KBM-7 (cell line): ENCODE results near the gene GSTA1.
"Not testable (repeated sequence)": the region's sequence is repeated elsewhere in the genome, so short reads cannot be mapped to it uniquely, and the experiment has no call there.

Source experiments
- DNase-seq: peaks from one replicate; pipeline ENCODE4 v3.0.0-alpha.2; 2015
- in situ Hi-C: fragments of 300-500 bp; cut with MboI; formaldehyde crosslinking; loops from 2 replicates; pipeline ENCODE4 v1.14.3; 2020; ENCODE audit warnings: low sequenced_read_pairs, low pct_unique_long_range_greater_than_20kb, mixed read lengths

Gene GSTA1

DNA sequence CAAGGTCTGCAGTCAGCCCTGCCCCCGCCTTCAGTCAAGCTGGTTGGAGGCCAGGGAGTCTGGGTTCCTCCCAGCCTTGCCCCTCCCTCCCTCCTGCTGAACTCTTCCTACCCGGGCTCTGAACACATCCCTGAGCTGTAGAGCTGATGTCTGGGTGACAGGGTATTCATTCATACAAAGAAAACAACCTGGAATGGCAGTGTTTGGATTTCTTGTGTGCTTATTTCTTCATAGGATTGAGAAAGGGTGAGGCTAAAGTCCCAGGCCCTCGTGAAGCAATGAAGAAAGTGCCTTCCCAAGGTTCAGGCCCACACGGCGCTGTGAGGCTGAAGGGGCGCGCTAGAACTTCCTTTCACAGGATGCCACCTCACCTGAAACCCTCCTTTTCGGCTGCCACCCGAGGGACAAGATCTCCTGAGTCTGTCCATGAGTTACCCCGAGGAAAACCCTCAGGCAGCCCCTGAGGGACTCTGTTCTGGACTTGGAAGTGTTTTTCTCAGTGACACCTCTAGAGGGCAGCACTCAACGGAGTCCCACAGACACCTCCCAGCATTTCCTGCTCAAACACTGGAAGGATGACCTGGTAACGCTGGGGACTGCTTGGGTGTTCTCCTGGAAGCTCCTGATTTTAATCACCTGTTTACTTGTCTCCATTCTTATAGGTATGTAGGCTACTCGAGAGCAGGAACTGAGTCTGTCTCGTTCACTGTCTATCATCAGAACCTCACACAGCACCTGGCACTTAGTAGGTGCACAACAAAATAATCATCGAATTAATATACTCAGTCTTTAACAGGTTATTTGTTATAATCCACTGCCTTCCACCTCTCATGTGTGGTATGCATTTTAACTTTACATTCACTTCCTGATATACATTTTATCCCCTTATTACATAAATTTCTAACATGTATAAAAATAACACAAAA is 11.8 kb upstream of the GSTA1 start:
- in situ Hi-C loops, result no loop called here
- DNase-seq, result peak; percentile 55

DNA sequence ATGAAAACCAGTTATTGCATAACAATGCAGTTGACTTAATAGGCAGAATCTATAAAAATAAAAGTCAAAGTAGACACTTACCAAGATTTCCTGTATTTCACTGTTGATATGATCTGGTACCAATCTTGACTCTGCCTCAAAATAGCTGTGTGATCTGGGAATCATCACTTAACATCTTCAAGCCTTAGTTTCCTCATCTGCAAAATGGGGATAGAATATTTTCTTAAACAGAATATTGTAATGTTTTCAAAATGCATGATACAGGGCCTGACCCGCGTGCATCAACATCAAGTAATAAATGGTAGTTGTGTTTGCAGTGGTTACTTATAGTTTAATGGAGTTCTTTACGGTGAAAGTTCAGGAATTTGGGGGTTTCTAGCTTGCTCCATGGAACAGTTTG is 10.9 kb upstream of the GSTA1 start:
- in situ Hi-C loops, DNase-seq: not testable (repeated sequence)

DNA sequence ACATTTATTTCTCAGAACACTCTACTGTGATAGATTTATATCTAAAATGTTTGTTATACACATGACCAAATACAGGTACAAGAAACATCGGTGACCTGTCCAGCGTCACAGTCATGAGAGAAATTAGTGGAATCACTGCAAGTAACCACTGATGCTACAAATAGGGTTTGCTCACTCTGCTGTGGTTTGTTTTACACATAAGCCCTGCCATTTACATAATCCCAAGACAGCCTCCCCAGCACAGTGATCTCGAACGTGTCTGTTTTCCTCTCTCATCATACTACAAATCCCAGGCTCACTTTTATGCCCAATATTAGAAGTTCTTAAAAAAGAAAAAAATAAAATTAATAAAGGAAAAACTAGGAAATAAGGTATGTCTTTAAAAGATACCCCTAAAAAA is 6.2 kb upstream of the GSTA1 start:
- DNase-seq, in situ Hi-C loops: not testable (repeated sequence)

DNA sequence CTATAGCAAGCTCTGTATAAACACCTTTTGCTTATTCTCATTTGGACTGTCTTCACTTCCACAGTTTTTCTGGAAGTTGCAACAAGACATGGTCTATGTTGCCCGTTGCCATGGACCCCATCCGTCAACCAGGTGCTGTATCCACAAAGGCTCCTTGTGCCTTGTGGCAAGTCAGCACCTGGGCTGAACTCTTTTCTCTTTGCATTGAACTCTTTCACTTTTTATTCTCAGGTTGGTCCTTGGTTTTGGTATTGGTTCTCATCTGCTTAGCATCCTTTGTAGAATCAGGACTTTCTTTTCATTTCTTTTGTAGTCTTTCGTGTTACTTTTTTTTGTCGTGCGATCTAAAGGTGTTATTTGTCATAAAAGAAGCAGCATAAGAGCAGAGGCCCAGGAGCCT is 5.0 kb upstream of the GSTA1 start:
- no peak for DNase-seq
- in situ Hi-C loops, result no loop called here

DNA sequence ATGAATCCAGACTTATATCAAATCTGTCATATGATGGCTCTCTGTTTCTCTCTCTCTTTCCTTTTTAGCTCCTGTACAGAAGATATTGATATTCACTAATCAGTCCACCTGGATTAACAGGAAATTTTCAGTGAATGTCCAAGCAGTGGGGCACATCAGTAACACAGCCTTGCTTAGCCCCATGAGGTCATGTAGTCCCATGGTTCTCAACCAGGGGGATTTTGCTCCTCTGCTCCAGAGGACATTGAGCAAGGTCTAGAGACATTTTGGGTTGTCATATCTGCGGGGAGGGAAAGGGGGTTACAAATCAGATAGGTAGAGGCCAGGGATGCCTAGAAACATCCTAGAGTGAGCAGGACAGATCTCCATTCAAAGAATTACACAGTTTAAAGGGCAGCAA is 810 bp downstream of the GSTA1 start:
- DNase-seq, result no peak

DNA sequence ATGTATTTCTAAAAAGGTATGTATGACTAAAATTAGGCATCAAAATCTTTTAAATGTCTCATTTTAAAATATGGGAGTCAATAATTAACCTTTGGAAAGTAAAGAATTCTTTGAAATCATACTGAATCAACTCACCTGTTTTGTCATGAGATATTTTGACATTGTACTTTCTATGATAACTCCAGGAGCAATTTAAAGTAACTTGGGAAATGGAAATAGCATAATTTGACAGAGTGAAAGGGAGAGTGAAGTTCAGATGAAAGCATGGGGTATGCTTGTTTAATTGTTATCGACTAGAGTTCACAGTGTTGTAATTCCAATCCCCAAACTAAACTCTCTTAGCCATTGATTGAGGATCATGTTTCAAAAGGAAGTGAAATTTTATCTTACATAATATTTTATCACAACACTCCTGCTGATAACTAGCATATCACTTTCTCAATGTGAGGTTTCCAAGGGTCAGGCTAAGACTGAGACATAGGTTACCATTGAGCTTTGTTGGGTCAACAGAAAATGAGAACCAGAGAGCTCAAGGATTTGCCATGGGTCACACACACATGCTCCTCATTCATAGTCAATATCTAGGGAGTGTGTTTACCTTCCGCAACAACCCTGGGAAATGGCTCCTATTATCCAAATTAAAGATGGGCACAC is 2.3 kb downstream of the GSTA1 start:
- no peak for DNase-seq
- in situ Hi-C loops, result no loop called here

More for the DNA sequence above, 810 bp downstream of the GSTA1 start:
- in situ Hi-C loops, result no loop called here

DNA sequence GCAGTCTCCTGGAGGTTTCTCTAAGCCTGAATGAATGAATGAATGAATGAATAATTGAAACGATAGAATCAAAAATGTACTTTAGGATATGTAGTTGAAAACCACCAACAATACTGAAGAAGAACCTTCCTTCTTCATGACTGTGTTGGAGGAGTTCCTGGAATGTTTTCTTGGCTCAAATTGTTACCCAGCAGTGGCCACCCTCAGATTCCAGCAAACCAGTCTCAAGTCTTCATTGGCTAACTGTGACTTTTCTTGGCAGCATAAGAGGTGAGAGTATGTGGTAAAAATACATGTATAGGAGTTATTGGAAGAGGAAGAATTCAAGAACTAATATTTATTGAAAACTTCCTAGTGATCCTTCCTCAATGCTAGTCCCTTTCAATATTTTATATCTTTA is 4.3 kb downstream of the GSTA1 start:
- DNase-seq, in situ Hi-C loops: not testable (repeated sequence)

DNA sequence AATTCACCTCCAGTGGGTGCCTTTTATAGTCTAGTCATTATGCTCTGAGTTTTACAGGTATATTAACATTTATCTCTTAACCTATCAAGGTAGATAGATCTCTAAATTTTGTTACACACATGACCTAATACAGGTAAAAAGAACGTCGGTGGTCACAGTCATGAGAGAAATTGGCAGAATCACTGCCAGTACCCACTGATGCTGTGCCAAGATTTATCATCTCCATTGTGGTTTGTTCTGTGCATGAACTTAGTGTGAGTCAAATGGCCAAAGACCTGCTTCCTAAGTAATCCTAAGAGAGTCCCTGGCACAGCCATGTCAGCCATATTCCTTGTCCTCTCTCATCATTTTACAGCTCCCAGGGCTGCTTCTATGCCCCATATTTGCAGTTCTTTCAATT is 9.2 kb downstream of the GSTA1 start:
- in situ Hi-C loops, DNase-seq: not testable (repeated sequence)

DNA sequence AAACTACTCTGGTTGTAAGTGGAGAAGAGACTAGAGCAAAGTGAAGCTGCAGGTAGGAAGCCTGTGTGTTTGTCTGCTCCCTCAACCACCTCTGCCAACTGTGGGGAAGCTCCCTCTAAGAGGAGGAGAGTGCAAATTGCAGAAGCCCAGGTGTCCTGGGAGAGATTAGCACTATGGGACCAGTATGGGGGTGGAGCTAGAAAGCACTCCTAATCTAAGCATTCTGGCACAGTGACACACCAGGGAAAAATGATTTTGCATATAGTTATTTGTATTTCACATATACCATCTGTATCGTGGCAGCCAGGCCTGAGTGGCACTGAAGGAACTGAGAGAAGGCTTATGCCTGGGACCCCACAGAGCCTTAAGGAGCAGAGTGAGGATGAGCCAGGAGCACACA is 12.8 kb downstream of the GSTA1 start:
- DNase-seq, result no peak
- in situ Hi-C loops, result no loop called here

DNA sequence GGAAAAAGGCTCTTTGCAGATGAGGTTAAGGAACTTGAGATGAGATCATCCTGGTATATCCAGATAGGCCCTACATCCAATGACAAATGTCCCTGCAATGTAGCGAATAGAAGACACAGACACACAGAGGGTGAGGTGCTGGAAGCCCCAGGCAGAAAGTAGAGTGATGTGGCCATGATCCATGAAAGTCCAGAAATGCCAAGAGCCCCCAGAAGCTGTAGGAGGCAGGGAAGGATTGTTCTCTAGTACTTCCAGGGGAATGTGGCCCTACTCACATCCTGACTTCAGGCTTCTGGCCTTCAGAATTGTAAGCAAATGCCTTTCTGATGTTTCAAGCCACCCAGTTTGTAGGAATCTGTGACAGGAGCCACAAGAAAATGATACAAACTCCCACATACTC is 14.0 kb downstream of the GSTA1 start:
- DNase-seq, in situ Hi-C loops: not testable (repeated sequence)

DNA sequence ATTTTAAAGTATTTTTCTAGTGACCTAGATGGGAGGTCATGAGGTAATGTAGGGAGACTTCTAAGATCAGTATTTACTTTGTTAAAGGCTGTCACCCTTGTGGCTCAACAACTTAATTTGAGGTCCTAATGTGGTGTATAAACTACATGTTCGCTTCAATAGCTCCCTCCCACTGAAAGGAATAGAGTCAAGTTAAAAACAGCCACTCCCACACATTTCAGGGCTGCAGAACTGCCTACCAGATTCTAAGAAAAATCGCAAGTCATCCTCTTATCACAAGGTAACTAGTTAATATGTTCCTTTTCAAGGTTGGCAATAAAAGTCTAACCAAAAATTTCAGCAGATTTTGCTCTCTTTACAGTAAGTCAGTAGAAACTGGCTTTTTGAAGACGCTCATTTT is 15.1 kb downstream of the GSTA1 start:
- DNase-seq, result peak; percentile 3
- in situ Hi-C loops, result no loop called here

DNA sequence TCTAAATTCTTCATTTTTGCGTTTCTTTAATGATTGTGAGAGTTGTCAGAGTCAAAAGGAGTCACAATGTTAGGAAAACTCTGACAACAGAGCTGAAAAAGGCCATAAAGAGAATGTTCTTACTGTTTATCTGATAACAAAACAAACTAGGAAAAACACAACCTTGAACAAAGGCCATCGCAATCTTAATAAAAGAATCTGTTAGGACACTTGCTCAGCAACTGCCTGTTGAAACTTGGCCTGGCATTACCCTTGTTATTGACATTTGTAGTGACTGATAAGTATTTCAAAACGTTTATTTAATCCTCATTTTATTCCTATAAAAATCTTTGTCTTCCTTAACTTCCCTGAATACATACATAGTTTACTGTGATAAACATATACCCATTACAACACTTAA is 15.7 kb downstream of the GSTA1 start:
- DNase-seq, result no peak
- in situ Hi-C loops, result no loop called here

DNA sequence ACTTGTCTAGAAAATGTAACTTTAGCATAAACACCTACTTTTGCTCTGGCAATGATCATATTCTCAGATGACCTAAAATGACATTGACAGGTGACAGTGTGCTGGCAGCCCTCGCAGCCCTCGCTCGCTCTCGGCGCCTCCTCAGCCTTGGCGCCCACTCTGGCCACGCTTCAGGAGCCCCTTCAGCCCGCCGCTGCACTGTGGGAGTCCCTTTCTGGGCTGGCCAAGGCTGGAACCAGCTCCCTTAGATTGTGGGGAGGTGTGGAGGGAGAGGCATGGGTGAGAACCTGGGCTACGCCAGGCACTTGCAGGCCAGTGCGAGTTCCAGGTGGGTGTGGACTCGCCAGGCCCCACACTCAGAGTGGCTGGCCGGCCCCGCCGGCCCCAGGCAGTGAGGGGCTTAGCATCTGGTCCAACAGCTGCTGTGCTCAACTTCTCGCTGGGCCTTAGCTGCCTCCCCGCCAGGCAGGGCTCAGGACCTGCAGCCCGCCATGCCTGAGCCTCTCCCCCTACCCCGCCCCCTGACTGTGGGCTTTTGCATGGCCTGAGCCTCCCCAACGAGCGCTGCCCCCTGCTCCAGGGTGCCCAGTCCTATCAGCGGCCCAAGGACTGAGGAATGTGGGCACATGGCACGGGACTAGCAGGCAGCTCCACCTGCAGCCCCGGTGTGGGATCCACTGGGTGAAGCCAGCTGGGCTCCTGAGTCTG is 17.2 kb downstream of the GSTA1 start:
- no peak for DNase-seq
- in situ Hi-C loops, result no loop called here

DNA sequence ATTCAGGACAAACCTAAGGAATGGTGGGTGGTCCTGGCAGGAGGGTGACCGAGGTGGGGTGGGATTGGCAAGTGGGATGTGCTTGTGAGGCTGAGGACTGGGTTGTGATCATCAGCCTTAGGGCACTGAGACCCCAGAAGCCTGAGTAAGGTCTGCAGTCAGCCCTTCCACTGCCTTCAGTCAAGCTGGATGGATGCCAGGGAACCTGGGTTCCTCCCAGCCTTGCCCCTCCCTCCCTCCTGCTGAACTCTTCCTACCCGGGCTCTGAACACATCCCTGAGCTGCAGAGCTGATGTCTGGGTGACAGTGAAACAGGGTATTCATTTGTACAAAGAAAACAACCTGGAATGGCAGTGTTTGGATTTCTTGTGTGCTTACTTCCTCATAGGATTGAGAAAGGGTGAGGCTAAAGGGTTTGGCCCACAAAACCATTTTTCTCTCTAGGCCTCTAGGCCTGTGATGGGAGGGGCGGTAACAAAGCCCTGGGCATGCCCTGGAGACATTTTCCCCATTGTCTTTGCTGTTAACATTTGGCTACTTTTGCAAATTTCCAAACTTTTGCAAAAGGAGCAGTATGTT is 20.8 kb downstream of the GSTA1 start:
- in situ Hi-C loops, result not testable (repeated sequence)

DNA sequence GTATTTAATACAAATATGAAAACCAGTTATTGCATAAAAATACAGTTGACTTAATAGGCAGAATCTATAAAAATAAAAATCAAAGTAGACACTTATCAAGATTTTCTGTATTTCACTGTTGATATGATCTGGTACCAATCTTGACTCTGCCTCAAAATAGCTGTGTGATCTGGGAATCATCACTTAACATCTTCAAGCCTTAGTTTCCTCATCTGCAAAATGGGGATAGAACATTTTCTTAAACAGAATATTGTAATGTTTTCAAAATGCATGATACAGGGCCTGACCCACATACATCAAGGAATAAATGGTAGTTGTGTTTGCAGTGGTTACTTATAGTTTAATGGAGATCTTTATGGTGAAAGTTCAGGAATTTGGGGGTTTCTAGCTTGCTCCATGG is 21.4 kb downstream of the GSTA1 start:
- DNase-seq, in situ Hi-C loops: not testable (repeated sequence)

More for the DNA sequence above, 20.8 kb downstream of the GSTA1 start:
- not testable (repeated sequence) for DNase-seq

DNA sequence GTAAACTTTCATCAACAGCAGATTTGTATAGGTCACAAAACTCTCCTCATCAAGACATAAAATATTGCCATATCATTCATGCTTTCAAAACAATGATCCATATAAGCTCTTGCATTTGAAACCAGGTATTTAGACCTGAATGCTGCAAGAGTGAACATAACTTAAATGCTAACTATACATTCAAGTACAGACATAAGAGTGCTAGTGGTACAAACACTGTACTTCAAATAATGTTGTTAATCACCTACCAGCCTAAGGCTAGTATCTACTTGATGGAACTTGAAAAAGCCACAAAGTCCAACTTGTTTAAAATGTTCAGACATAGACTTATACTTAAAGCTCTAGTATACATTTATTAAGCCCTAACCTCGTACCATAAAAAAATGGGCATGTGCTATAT is 24.4 kb downstream of the GSTA1 start:
- DNase-seq, result no peak
- in situ Hi-C loops, result no loop called here

DNA sequence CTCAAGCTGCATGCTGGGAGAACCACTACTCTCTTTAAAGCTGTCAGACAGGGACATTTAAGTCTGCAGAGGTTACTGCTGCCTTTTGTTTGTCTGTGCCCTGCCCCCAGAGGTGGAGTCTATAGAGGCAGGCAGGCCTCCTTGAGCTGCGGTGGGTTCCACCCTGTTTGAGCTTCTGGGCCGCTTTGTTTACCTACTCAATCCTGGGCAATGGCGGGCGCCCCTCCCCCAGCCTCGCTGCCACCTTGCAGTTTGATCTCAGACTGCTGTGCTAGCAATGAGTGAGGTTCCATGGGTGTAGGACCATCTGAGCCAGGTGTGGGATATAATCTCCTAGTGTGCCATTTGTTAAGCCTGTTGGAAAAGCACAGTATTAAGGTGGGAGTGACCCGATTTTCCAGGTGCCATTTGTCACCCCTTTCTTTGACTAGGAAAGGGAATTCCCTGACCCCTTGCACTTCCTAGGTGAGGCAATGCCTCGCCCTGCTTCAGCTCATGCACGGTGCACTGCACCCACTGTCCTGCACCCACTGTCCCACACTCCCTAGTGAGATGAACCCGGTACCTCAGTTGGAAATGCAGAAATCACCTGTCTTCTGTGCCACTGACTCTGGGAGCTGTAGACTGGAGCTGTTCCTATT is 26.8 kb downstream of the GSTA1 start:
- DNase-seq, in situ Hi-C loops: not testable (repeated sequence)

DNA sequence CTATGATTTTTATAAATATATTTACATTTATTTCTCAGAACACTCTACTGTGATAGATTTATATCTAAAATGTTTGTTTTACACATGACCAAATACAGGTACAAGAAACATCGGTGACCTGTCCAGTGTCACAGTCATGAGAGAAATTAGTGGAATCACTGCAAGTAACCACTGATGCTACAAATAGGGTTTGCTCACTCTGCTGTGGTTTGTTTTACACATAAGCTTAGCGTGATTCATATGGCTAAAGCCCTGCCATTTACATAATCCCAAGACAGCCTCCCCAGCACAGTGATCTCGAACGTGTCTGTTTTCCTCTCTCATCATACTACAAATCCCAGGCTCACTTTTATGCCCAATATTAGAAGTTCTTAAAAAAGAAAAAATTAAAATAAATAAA is 34.2 kb downstream of the GSTA1 start:
- in situ Hi-C loops, DNase-seq: not testable (repeated sequence)

DNA sequence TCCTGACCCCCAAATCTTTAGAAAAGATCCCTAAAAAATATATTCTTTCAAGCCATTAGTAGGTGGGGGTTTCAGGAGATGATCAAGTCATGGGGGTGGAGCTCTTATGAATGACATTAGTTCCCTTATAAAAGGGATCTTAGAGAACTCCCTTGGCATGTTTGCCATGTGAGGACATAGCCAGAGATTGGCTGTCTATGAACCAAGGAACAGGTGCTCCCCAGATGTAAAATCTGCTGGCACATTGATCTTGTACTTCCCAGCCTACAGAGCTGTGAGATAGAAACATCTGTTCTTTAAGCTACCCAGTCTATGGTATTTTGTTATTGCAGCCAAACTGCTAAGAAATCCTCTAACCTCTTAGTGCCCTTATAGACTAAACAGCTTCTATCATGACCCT is 36.0 kb downstream of the GSTA1 start:
- in situ Hi-C loops, DNase-seq: not testable (repeated sequence)
